Stromal cell of bone marrow (primary cell): ENCODE measurements around the gene COL4A4.
"Not testable (repeated sequence)": the region's sequence is repeated elsewhere in the genome, so short reads cannot be mapped to it uniquely, and the experiment has no call there.

Experiments
- DNase-seq: peaks from one replicate; pipeline ENCODE4 v3.0.0-alpha.2; 2012; ENCODE audit warnings: low read depth

COL4A4 gene

DNA sequence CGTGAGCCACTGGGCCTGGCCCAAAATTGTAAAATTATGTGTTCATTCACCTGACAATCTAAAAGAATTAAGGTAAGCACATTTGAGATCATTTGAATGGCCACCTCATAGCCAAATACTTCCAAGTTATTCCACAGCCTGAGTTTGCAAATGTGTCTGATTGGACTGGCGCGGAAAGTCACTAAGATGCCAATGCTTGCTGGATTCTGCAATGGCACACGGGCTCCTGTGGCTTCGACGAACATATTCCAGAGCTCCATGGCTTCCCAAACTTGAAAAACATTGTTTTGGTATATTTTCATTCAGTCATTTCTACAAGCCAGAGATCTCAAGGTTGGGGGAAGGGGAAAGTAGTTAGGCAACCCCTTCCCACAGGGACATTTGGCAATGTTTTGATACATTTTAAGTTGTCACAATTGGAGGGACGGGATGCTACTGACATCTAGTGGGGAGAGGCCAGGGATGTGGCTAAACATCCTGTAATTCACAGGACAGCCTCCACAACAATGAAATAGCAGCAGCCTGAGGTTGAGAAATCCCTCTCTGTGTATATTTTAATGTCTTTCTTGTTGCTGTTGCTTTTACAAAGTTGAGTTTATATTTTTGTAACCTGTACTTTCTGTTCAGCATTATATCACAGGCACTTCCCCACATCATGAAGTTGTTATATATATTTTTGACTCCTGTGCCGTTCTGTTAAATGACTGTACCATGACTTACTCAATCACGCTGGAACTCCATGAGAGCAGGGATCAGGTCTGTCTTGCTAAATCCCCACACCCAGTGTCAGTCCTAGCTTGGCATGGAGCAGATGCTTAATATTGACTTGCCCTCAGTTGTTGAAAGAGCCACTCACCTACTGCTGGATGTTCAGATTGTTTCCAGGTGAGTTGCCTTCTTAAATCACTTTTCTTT is 56.9 kb downstream of the COL4A4 start:
- DNase-seq = peak; percentile 50

DNA sequence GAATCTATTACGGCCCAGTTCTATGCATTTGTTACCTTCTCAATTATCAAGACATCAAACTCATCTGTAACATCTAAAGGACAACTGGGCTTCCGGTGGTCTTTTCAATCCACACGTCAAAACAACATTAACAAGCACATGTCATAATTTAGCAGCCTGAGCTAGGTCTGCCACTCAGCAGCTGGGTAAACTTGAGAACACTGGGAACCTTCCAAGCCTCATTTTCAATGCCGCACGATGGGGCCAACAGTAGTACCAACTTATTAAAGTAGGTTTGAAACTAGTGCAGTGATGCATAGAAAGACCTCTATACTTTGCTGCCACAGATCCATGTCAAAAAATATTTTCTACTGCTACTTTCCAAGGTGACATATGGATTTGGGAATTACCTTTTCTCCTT is 60.4 kb downstream of the COL4A4 start:
- no peak for DNase-seq

DNA sequence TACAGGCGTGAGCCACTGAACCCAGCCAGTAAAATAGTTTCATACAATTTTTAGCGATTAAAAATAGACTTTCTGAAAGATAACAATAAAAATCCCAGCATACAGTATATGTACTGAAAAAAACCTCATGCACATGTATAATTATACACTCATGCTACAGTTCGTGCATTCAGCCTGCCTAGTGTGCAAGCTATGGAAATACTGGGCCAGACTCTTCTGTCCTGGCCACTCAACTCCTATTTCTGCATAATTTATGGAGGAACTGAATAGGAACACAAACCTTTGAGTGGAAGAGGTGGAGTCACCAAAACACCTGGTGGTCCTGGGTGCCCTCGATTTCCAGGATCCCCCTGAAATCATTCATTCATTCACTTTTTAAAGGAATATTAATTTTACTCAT is 64.7 kb downstream of the COL4A4 start:
- DNase-seq = no peak

DNA sequence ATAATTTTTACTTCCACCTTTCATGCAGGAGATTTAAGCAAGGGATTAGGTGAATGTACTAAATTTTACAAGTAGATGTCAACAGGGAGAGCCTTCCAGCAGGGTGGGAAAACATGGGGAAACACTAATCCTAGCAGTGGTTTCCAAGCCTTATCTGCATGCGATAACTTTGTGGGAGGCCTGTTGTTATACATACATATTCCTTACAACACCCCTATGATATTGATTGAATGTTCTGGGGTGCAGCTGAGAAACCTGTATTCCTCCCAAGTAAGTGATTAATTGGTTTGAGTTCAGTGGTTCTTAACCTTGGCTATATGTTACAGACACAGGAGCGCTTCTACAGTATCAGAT is 65.9 kb downstream of the COL4A4 start:
- no peak for DNase-seq

DNA sequence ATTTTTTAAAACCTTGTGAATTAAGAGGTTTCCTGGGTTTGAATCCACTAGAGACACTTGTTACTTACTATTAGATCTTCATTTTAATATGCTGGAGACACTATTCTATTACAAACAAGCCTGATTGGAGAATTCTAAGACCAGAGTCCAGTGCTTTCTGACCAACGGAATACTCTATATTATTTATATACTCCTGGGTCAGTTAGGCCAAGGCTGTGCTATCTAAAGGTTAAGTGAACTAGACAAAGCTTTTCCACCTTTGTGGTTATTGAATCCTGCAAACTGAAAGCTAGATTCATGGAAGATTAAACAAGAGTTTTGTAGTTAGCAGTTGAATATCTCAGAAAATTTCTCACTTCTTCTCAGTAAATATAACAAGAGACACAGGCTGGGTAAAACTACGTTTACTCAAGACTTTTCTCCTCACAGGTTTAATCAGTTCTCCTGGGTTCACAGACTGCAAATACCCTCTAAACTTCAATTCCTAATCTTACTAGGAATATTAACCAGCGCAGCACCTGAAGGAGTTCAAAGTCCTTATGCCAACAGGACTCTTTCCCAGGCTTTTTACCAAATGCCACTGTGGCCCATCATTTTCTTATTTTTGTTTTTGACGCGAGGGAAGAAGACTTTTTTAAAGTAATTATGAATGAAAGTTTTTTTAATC is 66.4 kb downstream of the COL4A4 start:
- no peak for DNase-seq

- DNase-seq = no peak
These were observed 68.7 kb downstream of the COL4A4 start for GRCh38 chr2:227095346-227095745.

- no peak for DNase-seq
These were observed 81.7 kb downstream of the COL4A4 start for GRCh38 chr2:227082286-227082685.

DNA sequence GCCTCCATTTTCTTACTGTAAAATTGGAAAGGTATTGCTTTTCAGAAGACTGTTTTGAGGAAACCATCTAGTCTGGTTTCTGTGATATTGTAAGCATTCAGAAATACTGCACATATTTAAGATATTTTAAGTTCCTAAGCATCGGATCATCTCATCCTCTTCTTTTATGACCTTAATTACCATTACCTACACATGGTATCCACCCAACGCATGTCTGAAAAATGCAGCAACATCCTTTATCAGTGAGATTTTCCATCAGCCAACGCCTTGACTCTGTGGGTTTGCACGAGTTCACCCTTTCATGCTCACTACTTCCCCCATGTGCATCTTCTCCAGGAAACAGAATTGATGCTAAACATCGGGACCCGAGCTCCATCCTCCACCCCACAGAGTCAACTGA is 84.3 kb downstream of the COL4A4 start:
- no peak for DNase-seq

DNA sequence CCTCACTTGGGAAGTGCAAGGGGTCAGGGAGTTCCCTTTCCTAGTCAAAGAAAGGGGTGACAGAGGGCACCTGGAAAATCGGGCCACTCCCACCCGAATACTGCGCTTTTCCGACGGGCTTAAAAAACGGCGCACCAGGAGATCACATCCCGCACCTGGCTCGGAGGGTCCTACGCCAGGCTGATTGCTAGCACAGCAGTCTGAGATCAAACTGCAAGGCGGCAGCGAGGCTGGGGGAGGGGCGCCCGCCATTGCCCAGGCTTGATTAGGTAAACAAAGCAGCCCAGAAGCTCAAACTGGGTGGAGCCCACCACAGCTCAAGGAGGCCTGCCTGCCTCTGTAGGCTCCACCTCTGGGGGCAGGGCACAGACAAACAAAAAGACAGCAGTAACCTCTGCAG is 98.9 kb downstream of the COL4A4 start:
- not testable (repeated sequence) for DNase-seq

DNA sequence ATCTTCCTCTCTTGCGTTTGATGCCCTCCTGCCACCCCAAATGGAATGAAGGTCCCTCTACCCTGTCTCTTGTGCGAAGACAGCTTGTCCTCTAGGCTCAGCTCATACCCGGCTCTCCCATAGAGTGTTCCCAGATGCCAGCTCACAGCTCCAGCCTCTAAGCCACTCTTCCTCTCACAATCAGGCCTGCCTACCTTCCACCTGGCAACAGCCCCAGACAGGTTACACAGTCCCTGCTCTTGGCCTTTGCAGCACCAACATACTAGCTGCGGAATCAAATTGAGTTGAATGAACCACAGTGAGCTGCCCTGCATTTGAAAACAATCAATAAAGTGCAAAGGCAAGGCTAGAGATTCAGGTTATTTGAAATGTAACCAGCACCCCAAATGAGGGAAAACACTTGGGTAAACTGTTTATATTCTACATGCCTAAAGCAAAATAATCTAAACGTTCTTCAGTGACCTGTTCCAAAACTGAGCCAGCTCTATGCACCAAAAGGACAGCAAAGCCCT is 105.1 kb downstream of the COL4A4 start:
- DNase-seq = no peak

DNA sequence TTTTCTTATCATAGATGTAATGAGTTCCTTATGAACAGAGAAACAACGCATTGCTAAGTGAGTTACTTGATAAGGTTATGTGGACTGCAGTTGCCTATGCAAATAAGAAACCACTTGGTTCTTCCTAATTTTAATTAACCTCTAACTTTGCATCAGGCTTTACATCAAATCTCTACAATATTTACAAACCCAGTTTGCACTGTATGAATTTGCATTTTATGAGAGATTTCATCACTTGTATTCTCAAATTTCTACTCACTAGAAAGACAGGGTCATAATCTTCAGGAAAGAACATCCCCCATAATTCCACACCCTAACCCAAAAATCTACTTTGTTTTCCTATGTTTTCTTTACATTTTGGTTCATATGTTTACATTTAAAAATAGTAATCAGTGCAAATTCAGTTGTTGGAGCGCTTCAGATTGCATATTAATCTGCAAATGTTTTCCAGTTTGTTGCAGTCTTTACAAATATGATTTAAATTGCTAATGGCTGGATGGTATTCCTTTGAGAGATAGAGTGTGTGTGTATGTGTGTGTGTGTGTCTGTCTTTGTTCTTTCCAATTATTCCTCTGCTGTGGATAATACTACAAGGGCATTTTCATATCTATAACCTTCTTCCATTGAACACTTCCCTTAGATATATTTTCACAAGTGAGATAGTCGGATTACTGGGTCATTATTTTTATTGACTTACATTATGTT is 106.1 kb downstream of the COL4A4 start:
- no peak for DNase-seq

- DNase-seq = no peak
These were observed 106.9 kb downstream of the COL4A4 start for GRCh38 chr2:227057060-227057459.

GRCh38 chr2:227054006-227054405 is 110.0 kb downstream of the COL4A4 start:
- DNase-seq = no peak

DNA sequence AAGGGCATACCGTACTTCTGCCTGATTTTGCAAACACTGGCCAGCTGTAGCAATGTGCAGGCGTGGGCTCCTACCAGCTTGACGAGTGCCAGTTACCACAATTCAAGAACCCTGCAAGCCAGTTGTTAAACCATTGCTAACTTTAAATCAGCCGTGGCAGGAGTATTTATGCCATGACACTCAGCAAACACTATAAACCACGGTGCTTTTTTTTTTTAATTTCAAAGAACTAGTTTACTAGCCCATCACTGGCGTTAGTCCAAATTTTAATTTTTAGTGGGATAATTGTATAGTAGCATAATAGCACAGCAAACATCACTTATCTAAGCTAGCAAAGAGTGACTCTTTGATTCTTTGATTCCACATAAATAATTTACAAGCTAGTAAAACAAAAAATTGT is 111.1 kb downstream of the COL4A4 start:
- DNase-seq = no peak

- DNase-seq = no peak
These were observed 120.0 kb downstream of the COL4A4 start for GRCh38 chr2:227043981-227044380.

- DNase-seq = no peak
These were observed 125.3 kb downstream of the COL4A4 start for GRCh38 chr2:227038550-227039189.

GRCh38 chr2:227036527-227036926 is 127.5 kb downstream of the COL4A4 start:
- no peak for DNase-seq

DNA sequence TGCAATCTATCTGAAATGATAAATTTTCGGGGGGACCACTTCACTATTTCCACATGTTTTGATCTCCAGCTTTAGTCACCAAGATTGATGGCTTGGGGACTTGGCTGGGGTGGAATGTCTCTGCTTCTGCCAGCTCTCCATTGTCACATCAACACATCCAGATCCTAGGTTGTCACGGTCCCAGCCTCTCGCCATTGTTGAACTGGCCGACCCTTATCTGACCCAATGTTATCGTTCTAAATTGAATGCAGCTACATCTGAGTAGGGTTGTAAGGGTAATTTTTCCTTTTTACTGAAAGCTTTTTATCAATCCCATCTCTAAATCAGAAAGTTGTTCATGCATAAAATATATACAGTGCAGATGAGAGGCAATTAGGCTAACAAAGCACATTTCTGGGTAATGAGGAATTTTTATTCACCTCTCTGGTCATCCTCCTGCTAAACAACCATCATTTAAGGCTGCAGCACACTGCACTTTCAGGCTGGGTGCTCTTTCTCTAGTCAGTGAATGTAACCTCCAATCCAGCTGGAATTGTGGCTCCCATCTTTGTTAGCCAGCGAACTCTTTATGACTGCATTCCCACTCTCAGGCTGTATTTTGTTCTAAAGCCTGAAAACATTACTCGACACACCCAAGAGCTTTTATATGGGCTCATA is 128.2 kb downstream of the COL4A4 start:
- DNase-seq = no peak

GRCh38 chr2:227033471-227034148 is 130.4 kb downstream of the COL4A4 start:
- peak; percentile 15 for DNase-seq

GRCh38 chr2:227031379-227031778 is 132.6 kb downstream of the COL4A4 start:
- DNase-seq = no peak

DNA sequence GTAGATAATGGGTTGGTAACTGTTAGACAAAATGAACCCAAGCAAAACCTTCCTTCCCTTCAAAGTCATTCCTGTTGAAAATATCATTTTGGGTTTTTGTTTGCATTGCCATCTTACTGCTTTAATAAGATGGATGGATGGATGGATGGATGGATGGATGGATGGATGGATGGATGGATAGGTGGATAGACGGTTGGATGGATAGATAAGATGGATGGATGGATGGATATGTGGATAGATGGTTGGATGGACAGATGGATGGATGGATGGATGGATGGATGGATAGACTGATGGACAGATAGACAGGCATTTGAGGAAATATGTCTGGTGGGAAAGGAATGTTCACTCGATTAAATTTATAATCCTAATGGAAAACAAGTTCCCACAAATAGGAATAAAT is 133.2 kb downstream of the COL4A4 start:
- no peak for DNase-seq
